ENCODE measurements around the gene PIKFYVE. TPM values are rescaled to one million over a fixed set of nuclear protein-coding genes. Genes with fewer than 3 reads are reported as not detected.

The PIKFYVE gene
- total RNA-seq, 1 donor from 2014 or later, result 29.8 TPM

DNA sequence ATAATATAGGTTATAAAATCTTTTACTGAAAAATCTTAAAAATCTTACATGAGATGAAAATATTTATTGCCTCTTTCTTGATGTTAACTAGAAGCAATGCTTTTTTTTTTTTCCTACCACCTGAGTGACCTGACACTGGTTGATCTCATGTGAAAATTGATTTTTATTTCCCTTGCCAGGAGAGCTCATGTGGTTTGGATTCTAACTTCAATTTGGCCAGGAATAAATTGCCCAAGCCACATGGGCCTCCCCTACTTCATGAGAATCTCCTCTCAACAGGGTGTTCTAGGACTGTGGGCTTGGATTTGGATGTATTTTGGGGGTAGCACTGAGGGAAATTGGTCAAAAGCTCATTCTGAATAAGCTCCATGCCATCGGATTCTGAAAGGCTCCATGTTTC, 31.3 kb upstream of the PIKFYVE start:
- Histone ChIP-seq H3K4me2 (ENCODE audit: low read length) (no peak overlapping the region), H3K27ac (ENCODE audit: low read depth, low read length) (no peak overlapping the region), H3K27me3 (ENCODE audit: insufficient read depth, low read length) (no peaks in the 10 kb centered on the region), H3K79me2 (ENCODE audit: insufficient read depth, low read length) (no peaks in the 10 kb centered on the region), H3K4me1 (ENCODE audit: insufficient read depth, low read length) (no peaks in the 10 kb centered on the region), H4K20me1 (ENCODE audit: insufficient read depth, low read length) (no peaks in the 10 kb centered on the region), H3K9me3 (ENCODE audit: insufficient read depth, low read depth, low read length) (no peaks in the 10 kb centered on the region), H3K9ac (ENCODE audit: low read length) (no peak overlapping the region), H3K4me3 (ENCODE audit: insufficient read depth, low read depth, low read length) (no peak overlapping the region), H3K36me3 (ENCODE audit: insufficient read depth, low read length) (peaks cover 16% of the 10 kb centered on the region), H2AFZ (ENCODE audit: low read depth, low read length) (no peak overlapping the region)
- no peak overlapping the region for H3K4me3 Mint-ChIP-seq (ENCODE audit: unreplicated experiment)
- no peaks in the 10 kb centered on the region for H3K27me3 Mint-ChIP-seq (ENCODE audit: low read depth, unreplicated experiment)
- H3K27ac Mint-ChIP-seq (ENCODE audit: unreplicated experiment), result no peak overlapping the region
- H3K36me3 Mint-ChIP-seq (ENCODE audit: low read depth, unreplicated experiment), result peaks cover 20% of the 10 kb centered on the region
- peaks cover 7% of the 10 kb centered on the region for H3K9me3 Mint-ChIP-seq (ENCODE audit: unreplicated experiment)
- FAIRE-seq (no peak), DNase-seq (ENCODE audit: low read depth) (no peak)
- H3K4me1 Mint-ChIP-seq (ENCODE audit: low read depth, unreplicated experiment), result no peaks in the 10 kb centered on the region
- TF ChIP-seq CTCF (IDR thresholded peaks at IDR 0.05; ENCODE audit: insufficient read depth, low read depth, low read length) (no peak), EZH2 (IDR thresholded peaks at IDR 0.05; ENCODE audit: insufficient read depth, low read length) (no peak)

DNA sequence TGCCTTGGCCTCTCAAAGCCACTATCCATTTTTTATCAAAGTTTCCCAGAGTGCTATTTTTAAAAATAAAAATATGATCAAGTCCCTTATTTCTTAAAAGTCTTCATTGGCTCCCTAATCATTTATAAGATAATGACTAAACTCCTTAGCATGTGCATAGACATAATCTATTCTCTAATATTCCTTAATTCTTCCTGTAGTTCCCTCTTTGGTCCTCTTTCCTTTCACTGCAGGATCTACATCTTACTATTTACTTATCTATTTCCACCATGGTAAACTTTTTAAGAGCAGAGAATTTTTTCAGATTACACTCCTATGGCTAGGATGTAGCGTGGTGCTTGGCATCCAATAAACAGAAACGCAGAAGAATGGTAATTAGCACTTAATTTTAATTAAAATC, 30.2 kb upstream of the PIKFYVE start:
- H3K9ac ChIP-seq (ENCODE audit: low read length), result no peak overlapping the region
- peaks cover 7% of the 10 kb centered on the region for H3K9me3 Mint-ChIP-seq (ENCODE audit: unreplicated experiment)
- DNase-seq (ENCODE audit: low read depth) (no peak), FAIRE-seq (no peak)
- no peaks in the 10 kb centered on the region for H3K9me3 ChIP-seq (ENCODE audit: insufficient read depth, low read depth, low read length)
- H3K36me3 ChIP-seq (ENCODE audit: insufficient read depth, low read length), result peaks cover 21% of the 10 kb centered on the region
- no peaks in the 10 kb centered on the region for H3K79me2 ChIP-seq (ENCODE audit: insufficient read depth, low read length)
- TF ChIP-seq EZH2 (IDR thresholded peaks at IDR 0.05; ENCODE audit: insufficient read depth, low read length) (no peak), CTCF (IDR thresholded peaks at IDR 0.05; ENCODE audit: insufficient read depth, low read depth, low read length) (no peak)
- H4K20me1 ChIP-seq (ENCODE audit: insufficient read depth, low read length), result no peaks in the 10 kb centered on the region
- no peak overlapping the region for H3K4me3 Mint-ChIP-seq (ENCODE audit: unreplicated experiment)
- H3K36me3 Mint-ChIP-seq (ENCODE audit: low read depth, unreplicated experiment), result peaks cover 23% of the 10 kb centered on the region
- no peaks in the 10 kb centered on the region for H3K27me3 ChIP-seq (ENCODE audit: insufficient read depth, low read length)
- no peak overlapping the region for H3K27ac Mint-ChIP-seq (ENCODE audit: unreplicated experiment)
- no peak overlapping the region for H2AFZ ChIP-seq (ENCODE audit: low read depth, low read length)
- no peaks in the 10 kb centered on the region for H3K27me3 Mint-ChIP-seq (ENCODE audit: low read depth, unreplicated experiment)
- H3K4me1 ChIP-seq (ENCODE audit: insufficient read depth, low read length), result no peaks in the 10 kb centered on the region
- H3K4me1 Mint-ChIP-seq (ENCODE audit: low read depth, unreplicated experiment), result no peaks in the 10 kb centered on the region
- H3K27ac ChIP-seq (ENCODE audit: low read depth, low read length), result no peak overlapping the region
- no peak overlapping the region for H3K4me2 ChIP-seq (ENCODE audit: low read length)
- H3K4me3 ChIP-seq (ENCODE audit: insufficient read depth, low read depth, low read length), result no peak overlapping the region

DNA sequence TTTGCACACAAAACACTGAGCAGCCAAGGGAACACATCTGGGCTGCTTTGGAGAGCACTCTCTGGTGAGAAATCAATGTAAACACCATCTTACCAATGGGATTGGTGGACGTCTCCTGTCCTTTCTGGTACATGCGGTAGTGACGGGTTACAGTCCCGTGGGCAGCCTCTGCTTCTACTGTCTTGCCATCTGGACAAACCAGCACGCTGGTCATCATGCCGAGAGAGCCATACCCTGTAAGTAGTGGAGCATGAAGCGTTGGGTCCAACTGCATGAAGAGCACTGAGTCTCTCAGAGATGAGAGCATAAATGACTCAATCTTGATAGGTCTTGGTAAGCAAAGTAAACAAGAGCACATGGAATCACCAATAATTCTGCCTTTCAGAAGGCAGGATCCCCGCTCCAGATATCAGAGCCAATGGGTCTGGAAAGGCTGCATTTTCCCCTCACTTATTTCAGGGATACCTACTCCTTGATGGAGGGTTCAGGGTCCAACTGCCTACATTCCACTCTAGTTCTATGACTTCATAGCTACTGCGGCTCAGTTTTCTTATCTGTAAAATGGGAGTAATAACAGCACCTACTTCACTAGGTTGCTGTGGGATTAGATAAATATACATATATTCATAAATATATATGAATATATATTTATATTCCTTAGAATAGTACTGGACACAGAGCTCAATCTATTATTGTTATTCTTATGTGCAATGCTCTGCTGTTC, 26.1 kb upstream of the PIKFYVE start:
- H3K36me3 Mint-ChIP-seq (ENCODE audit: low read depth, unreplicated experiment), result peaks cover 24% of the 10 kb centered on the region
- H4K20me1 ChIP-seq (ENCODE audit: insufficient read depth, low read length), result no peaks in the 10 kb centered on the region
- H3K27me3 ChIP-seq (ENCODE audit: insufficient read depth, low read length), result no peaks in the 10 kb centered on the region
- no peak overlapping the region for H3K9ac ChIP-seq (ENCODE audit: low read length)
- no peak overlapping the region for H3K4me2 ChIP-seq (ENCODE audit: low read length)
- no peaks in the 10 kb centered on the region for H3K9me3 Mint-ChIP-seq (ENCODE audit: unreplicated experiment)
- no peaks in the 10 kb centered on the region for H3K27me3 Mint-ChIP-seq (ENCODE audit: low read depth, unreplicated experiment)
- no peaks in the 10 kb centered on the region for H3K4me1 Mint-ChIP-seq (ENCODE audit: low read depth, unreplicated experiment)
- no peaks in the 10 kb centered on the region for H3K79me2 ChIP-seq (ENCODE audit: insufficient read depth, low read length)
- no peak overlapping the region for H2AFZ ChIP-seq (ENCODE audit: low read depth, low read length)
- no peaks in the 10 kb centered on the region for H3K4me1 ChIP-seq (ENCODE audit: insufficient read depth, low read length)
- no peak for TF ChIP-seq EZH2 (IDR thresholded peaks at IDR 0.05; ENCODE audit: insufficient read depth, low read length)
- no peak for TF ChIP-seq CTCF (IDR thresholded peaks at IDR 0.05; ENCODE audit: insufficient read depth, low read depth, low read length)
- peaks cover 37% of the 10 kb centered on the region for H3K36me3 ChIP-seq (ENCODE audit: insufficient read depth, low read length)
- no peaks in the 10 kb centered on the region for H3K9me3 ChIP-seq (ENCODE audit: insufficient read depth, low read depth, low read length)
- DNase-seq (ENCODE audit: low read depth), result no peak
- H3K4me3 ChIP-seq (ENCODE audit: insufficient read depth, low read depth, low read length), result no peak overlapping the region
- no peak for FAIRE-seq
- H3K4me3 Mint-ChIP-seq (ENCODE audit: unreplicated experiment), result no peak overlapping the region
- no peak overlapping the region for H3K27ac ChIP-seq (ENCODE audit: low read depth, low read length)
- H3K27ac Mint-ChIP-seq (ENCODE audit: unreplicated experiment), result no peak overlapping the region

All from astrocyte (in vitro differentiated cells and primary cell).